Left renal pelvis (tissue), 4 donors: ENCODE measurements around the gene AMBRA1. TPM values are rescaled to one million over a fixed set of nuclear protein-coding genes. Genes with fewer than 3 reads are reported as not detected.

Experiments
- DNase-seq, 4 donors: peaks; one replicate each; pipeline ENCODE4 v3.0.0-alpha.2; 2013; ENCODE audit warnings: low read depth in 4 of 4, low spot score in 3 of 4
- polyA plus RNA-seq, 4 donors: library from polyadenylated mRNA; unstranded; fragments of 120-200 nt; gene quantifications; one replicate each; pipeline ENCODE4 v1.2.1, GENCODE V29; 2013; ENCODE audit not compliant: insufficient read length in 4 of 4

The AMBRA1 gene
- polyA plus RNA-seq, 4 donors: 18.8 to 25.8 (median 24.7) TPM

DNA sequence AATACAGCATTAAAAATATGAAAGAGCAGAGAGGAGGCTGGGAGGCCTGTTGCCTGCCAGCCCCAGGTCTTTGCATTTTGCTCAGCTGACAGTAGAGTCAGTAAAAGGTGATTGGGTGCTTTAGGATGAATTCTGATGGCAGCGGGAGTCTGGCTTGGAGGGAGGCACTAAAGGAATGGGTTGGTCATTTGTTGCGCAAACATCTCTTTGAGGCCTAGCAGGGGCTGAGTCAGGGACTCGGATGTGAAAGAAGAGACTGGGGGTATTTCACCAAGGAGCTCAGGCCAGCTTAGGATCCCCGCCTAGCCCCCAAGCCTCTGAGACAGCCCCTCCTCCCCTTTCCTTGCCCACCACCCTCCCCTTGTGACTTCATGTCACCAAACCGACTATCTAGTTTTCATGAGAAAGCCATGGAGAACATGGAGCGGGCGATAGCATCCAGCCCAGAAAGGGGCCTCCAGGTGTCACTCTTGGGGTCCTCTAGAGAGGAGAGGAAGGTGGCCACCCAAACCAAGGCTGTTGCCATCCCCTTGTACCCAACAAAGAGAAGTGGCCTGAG is 236.8 kb downstream of the AMBRA1 start:
- DNase-seq: no peak

DNA sequence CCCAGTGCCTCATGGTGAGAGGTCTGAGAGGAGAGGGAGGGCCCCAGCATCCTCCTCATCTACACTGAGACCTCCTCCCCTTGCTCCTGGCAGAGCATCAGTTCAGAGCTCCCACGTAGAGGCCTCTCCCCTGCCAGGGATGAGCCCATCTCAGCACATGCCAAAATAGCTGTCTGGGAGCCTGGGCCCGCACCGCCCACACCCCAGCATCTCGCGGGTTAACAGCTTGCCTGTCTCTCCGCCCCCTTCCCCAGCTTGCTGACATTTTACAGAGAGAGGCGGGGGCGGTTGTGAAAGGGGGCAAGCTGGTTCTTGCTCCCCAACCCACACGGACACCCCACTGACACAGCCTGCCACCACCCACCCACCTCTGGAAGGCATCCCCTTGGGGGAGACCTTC is 240.1 kb downstream of the AMBRA1 start:
- no peak for DNase-seq

DNA sequence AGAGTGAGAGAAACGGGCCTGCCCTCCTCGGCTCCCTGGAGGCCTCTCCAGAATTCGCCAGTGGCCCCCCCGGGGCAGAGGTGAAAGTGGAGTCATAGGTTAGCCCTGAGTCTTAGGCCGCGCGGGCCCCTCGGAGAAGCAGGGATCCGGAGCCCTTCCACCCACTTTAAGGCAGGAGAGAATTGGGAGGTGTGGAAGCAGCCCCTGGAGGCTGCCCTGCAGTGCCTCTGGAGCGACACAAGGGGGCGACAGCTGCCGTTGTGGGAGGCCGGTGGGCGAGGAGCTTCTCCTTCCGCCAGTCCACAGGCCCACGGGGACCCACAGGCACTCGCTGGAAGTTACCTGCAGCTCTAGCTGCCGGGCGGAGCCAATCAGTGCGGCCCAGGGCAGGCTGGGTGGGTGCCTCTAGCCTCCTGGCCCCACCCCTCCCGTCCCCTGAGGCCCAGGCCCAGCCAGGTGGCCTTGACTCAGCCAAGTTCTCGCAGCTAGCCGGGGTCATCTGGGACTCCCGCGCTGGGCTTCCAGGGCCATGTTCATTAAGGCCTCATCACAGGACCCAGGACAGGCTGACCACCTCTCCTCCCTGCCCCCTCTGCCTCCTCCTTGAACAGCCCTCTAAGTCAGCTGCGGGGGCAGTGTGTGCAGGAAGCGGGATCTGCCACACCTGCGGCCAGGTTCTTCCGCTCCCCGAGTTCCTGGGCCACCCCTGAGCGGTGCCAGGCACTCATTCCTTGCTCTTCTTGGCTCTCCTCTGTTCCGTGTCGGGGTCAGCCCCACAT is 241.6 kb downstream of the AMBRA1 start:
- DNase-seq: no peak

DNA sequence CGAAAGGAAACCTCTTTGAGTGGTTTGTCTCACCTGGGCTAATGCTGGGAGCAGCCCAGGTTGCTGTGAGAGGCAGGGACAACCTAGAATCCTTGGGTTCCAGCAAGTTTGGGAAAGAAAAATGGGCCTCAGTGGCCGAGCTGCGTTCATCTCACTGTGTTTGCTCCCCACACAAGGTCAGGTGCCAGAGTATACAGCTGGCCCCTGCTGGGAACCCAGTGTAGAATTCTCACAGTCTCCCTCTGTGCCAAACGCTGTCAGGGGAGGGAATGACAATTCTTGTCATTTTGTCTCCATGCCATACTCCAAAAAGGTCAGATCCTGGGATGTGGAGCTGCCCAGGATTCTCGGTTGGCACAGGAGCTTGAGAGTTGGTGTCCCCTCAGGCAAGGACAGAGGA is 242.2 kb downstream of the AMBRA1 start:
- no peak for DNase-seq

DNA sequence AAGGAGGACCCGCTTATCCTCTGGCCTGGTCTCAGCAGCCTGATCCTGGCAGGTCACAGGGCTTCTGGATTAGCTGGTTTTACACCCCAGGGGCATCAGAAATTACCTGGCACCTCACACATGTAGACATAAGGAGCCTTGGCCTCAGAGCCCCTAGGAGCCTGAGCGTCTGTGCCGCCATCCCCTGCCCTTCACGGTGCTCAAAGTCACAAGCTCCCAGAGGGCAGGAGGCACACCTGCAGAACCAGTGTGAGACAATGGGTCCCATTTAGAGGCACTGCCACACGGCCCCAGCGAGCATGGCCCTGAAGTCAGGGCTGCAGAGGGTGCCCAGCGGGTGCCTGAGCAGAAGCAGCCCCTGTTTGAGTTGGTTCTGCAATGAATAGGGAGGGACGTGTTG is 242.7 kb downstream of the AMBRA1 start:
- no peak for DNase-seq

DNA sequence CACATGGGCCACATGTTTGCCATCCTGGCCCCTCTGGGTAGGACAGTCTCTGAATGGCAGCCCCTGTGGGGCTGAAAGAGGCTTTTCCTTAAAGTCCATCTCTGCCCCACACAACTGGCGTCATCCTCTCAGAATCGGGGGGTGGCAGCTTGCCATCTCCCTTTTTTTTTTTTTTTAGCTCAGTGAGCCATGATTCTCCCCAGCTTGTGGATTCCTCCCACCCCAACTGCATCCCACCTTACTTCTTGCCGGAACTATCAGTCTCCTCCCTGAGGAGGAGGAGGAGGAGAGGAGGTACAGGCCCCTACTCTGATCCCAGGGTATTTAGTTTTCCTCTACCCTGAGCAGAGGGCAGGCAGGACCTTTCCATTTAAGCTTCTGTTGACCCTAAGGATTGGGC is 243.1 kb downstream of the AMBRA1 start:
- DNase-seq: no peak

DNA sequence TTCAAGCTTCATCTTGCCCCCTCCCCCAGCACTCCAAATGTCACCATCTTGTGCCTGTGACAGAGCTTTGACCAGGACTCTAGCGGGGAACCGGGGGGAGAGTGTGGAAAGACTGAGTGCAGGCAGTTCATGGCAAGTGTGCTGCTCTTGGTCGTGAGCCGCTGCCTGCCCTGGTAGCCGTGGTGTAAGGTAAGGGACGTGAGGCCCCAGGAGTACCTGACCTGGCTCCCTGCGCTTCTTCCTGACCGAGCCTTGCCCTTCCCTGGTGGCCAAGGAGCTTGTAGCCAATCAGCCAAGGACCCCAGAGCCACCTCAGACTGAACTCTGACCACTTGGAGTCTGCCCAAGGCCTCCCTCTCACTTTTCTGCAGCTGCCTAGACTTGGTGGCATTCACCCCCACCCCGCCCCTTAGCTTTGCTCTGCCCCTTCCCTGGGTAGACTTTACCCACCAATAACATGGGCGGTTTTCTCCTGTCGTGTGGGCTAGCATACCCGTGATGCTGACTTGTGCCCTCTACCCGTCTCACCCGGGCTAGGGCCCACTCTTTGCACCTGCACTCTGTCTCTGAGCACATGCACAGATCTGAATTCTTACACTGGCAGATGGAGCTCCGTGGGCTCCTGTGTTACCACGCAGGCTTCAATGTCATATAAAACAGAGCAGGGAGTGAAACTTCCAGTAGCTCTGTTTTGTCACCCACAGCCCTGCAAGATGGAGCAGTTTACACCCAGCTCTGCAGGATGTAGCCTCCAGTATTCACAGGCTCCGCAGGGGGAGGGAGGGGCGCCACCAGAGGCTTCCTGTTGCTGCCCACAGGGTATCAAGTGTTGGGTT is 245.0 kb downstream of the AMBRA1 start:
- DNase-seq: no peak

DNA sequence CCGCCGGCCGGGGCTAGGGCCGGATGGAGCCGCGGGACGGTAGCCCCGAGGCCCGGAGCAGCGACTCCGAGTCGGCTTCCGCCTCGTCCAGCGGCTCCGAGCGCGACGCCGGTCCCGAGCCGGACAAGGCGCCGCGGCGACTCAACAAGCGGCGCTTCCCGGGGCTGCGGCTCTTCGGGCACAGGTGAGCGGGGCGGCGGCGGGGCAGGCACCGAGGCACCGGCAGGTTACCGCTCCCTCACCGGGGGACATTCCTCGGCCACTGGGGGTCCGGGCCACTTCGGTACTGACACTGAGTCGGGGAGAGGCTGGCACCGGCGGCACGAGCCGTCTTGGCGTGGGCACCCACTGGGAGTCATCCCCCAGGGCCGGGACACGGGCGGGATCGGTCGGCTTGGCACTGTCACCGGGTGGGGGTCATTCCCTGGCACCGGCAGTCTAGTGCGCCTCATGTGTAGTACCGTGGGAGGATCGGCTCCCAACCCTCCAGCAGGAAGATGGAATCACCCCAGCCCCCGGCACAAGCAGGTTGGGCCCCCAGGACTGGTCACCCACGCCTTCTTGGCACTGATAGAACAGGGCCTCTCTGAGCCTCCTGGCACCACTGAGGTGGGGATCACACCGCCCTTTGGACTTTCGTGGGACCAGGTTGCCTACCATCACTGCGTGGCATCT is 246.0 kb downstream of the AMBRA1 start:
- no peak for DNase-seq

DNA sequence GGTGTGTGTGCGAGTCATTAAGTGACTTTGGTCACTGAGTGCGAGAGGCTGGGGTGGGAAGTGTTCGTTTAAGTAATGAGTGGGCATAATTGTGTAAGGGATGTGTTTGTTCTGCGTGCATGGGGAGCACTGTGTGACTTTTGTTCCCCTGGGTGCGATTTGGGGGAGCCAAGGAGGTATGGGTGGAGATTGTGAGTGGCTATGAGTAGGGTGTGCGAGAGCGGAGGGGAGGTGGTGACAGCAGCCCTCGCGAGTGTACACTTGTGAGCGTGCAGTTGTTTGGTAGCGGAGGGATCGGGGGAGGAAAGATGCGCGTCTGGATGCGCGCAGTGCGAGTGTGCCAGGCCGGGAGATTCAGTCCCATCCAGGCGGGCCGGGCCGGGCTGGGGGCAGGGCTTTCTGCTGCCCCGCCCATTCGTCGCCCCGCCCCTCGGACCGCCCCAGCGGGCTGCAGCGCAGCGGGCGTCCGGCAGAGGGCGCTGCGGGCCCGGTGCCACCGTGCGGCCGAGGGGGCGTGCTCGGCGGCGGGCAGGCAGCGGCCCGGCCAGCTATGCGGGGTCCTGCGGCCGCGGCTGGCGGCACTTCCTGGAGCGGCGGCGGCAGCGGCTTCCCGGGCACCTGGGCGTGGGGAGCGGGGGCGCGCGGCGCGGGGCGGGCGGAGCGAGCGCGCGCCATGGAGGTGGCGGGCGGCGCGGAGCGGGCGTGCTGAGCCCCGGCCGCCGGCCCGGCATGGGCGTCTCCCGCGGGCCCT is 246.8 kb downstream of the AMBRA1 start, which contains the start of gene DGKZ:
DGKZ (plus strand) TSS at position 578 of the 751 bp plus-strand sequence. CDS start 197 bp downstream, outside the sequence.
- peak in 1 of 4 donors; percentile 75 for DNase-seq

Other genes starting within 250 kb of the AMBRA1 start
- gene DGKZ, start 246.6 kb downstream of the AMBRA1 start, polyA plus RNA-seq: 10 to 100 TPM; 27.3 to 44.6 (median 34.0) TPM
- gene MDK, start 212.4 kb downstream of the AMBRA1 start, polyA plus RNA-seq: 100 to 1,000 TPM; 559 to 862 (median 739) TPM
- gene CHRM4, start 202.2 kb downstream of the AMBRA1 start, polyA plus RNA-seq: under 1 TPM; 0.11 to 0.34 (median 0.21) TPM
- gene HARBI1, start 23.2 kb upstream of the AMBRA1 start, polyA plus RNA-seq: 1 to 10 TPM; 3.4 to 4.8 (median 3.8) TPM
- gene ATG13, start 23.5 kb upstream of the AMBRA1 start, polyA plus RNA-seq: 10 to 100 TPM; 49.9 to 75.4 (median 66.0) TPM
- 10 to 100 TPM; 50.7 to 68.0 (median 59.6) TPM for gene ARHGAP1, start 106.6 kb upstream of the AMBRA1 start, polyA plus RNA-seq
- 10 to 100 TPM in 1 of 4 donors, 1 to 10 TPM in 3; 7.0 to 11.0 (median 8.8) TPM for gene ZNF408, start 107.0 kb upstream of the AMBRA1 start, polyA plus RNA-seq
- gene F2, start 125.2 kb upstream of the AMBRA1 start, polyA plus RNA-seq: 1 to 10 TPM in 1 of 4 donors, under 1 TPM in 2, not detected in 1; 0.34 to 3.0 (median 0.41) TPM